Mucosa of stomach (tissue), 1 donor: ENCODE data around the gene CABP2.
"Not testable (repeated sequence)": the region's sequence is repeated elsewhere in the genome, so short reads cannot be mapped to it uniquely, and the experiment has no call there.

ENCODE experiments used
- H3K27me3 ChIP-seq: one replicate; pipeline ENCODE4 v1.7.0; 2013; ENCODE audit warnings: mild to moderate bottlenecking, low read length; ENCODE audit not compliant: control insufficient read depth, insufficient read depth
- H3K36me3 ChIP-seq: one replicate; pipeline ENCODE4 v1.7.0; 2013; ENCODE audit warnings: low read length; ENCODE audit not compliant: control insufficient read depth, insufficient read depth
- H3K4me1 ChIP-seq: one replicate; pipeline ENCODE4 v1.7.0; 2013; ENCODE audit warnings: mild to moderate bottlenecking, low read length; ENCODE audit not compliant: control insufficient read depth, insufficient read depth
- H3K4me3 ChIP-seq: one replicate; pipeline ENCODE4 v1.7.0; 2013; ENCODE audit warnings: low read length
- H3K9ac ChIP-seq: one replicate; pipeline ENCODE4 v1.7.0; 2013; ENCODE audit warnings: mild to moderate bottlenecking, low read length, moderate library complexity
- H3K9me3 ChIP-seq: one replicate; pipeline ENCODE4 v1.7.0; 2013; ENCODE audit warnings: mild to moderate bottlenecking, low read length, moderate library complexity; ENCODE audit not compliant: control insufficient read depth
- donor health status: Pancreatic carcinoma.

The CABP2 gene

GRCh38 chr11:67519726-67520125 lies 3.5 kb downstream of the CABP2 start:
- Histone ChIP-seq H3K4me3 (no peak overlapping the region), H3K36me3 (no peaks in the 10 kb centered on the region), H3K4me1 (peaks cover 8% of the 10 kb centered on the region), H3K27me3 (no peaks in the 10 kb centered on the region), H3K9me3 (no peaks in the 10 kb centered on the region), H3K9ac (no peak overlapping the region)

GRCh38 chr11:67517784-67518552 lies 5.3 kb downstream of the CABP2 start:
- Histone ChIP-seq H3K27me3 (no peaks in the 10 kb centered on the region), H3K9ac (no peak overlapping the region), H3K9me3 (no peaks in the 10 kb centered on the region), H3K4me1 (no peaks in the 10 kb centered on the region), H3K4me3 (no peak overlapping the region), H3K36me3 (no peaks in the 10 kb centered on the region)

- H3K27me3 ChIP-seq, result no peaks in the 10 kb centered on the region
- no peaks in the 10 kb centered on the region for H3K36me3 ChIP-seq
- H3K4me1 ChIP-seq, result no peaks in the 10 kb centered on the region
- H3K9ac ChIP-seq, result no peak overlapping the region
- no peaks in the 10 kb centered on the region for H3K9me3 ChIP-seq
- H3K4me3 ChIP-seq, result no peak overlapping the region
Measured at GRCh38 chr11:67516806-67517205, 6.4 kb downstream of the CABP2 start.

GRCh38 chr11:67514116-67514515 lies 9.1 kb downstream of the CABP2 start:
- H3K9me3 ChIP-seq, result no peaks in the 10 kb centered on the region
- no peaks in the 10 kb centered on the region for H3K27me3 ChIP-seq
- H3K36me3 ChIP-seq, result no peaks in the 10 kb centered on the region
- H3K4me3 ChIP-seq, result no peak overlapping the region
- peaks cover under 1% of the 10 kb centered on the region for H3K4me1 ChIP-seq
- no peak overlapping the region for H3K9ac ChIP-seq

GRCh38 chr11:67511558-67511957 lies 11.7 kb downstream of the CABP2 start:
- H3K9ac ChIP-seq, H3K9me3 ChIP-seq, H3K36me3 ChIP-seq, H3K4me3 ChIP-seq, H3K27me3 ChIP-seq: not testable (repeated sequence)
- peaks cover 19% of the 10 kb centered on the region for H3K4me1 ChIP-seq

GRCh38 chr11:67510023-67510345 lies 13.3 kb downstream of the CABP2 start:
- Histone ChIP-seq H3K27me3 (no peaks in the 10 kb centered on the region), H3K4me1 (peaks cover 33% of the 10 kb centered on the region), H3K9ac (no peak overlapping the region), H3K36me3 (no peaks in the 10 kb centered on the region), H3K9me3 (no peaks in the 10 kb centered on the region), H3K4me3 (no peak overlapping the region)

- Histone ChIP-seq H3K27me3 (no peaks in the 10 kb centered on the region), H3K9ac (peak overlapping the region; percentile 87), H3K9me3 (no peaks in the 10 kb centered on the region), H3K36me3 (no peaks in the 10 kb centered on the region), H3K4me3 (peak overlapping the region; percentile 67), H3K4me1 (peaks cover 37% of the 10 kb centered on the region)
Measured at GRCh38 chr11:67508486-67509121, 14.6 kb downstream of the CABP2 start.

- no peaks in the 10 kb centered on the region for H3K9me3 ChIP-seq
- H3K36me3 ChIP-seq, result no peaks in the 10 kb centered on the region
- peaks cover 40% of the 10 kb centered on the region for H3K4me1 ChIP-seq
- H3K4me3 ChIP-seq, result peak within 1 kb of the TSS; percentile 69
- H3K27me3 ChIP-seq, result no peaks in the 10 kb centered on the region
- peak within 1 kb of the TSS; percentile 87 for H3K9ac ChIP-seq
Measured at GRCh38 chr11:67507864-67508485, 15.3 kb downstream of the CABP2 start, which contains the start of gene CDK2AP2. Gene CDK2AP2, minus strand, starts transcription at chr11:67508162. Its CDS starts 80 bp downstream, at chr11:67508082.

- no peaks in the 10 kb centered on the region for H3K36me3 ChIP-seq
- no peaks in the 10 kb centered on the region for H3K27me3 ChIP-seq
- H3K4me3 ChIP-seq, result peak overlapping the region; percentile 69
- peaks cover 40% of the 10 kb centered on the region for H3K4me1 ChIP-seq
- no peaks in the 10 kb centered on the region for H3K9me3 ChIP-seq
- H3K9ac ChIP-seq, result peak overlapping the region; percentile 87
Measured at GRCh38 chr11:67507242-67507863, 15.9 kb downstream of the CABP2 start.

- Histone ChIP-seq H3K9ac (peak overlapping the region; percentile 87), H3K27me3 (no peaks in the 10 kb centered on the region), H3K4me1 (peaks cover 40% of the 10 kb centered on the region), H3K36me3 (no peaks in the 10 kb centered on the region), H3K4me3 (no peak overlapping the region), H3K9me3 (no peaks in the 10 kb centered on the region)
Measured at GRCh38 chr11:67506426-67507051, 16.7 kb downstream of the CABP2 start.

- Histone ChIP-seq H3K9me3 (no peaks in the 10 kb centered on the region), H3K9ac (peak overlapping the region; percentile 87), H3K27me3 (no peaks in the 10 kb centered on the region), H3K4me1 (peaks cover 40% of the 10 kb centered on the region), H3K4me3 (peak overlapping the region; percentile 61), H3K36me3 (no peaks in the 10 kb centered on the region)
Measured at GRCh38 chr11:67505605-67506396, 17.4 kb downstream of the CABP2 start.
